WTC11 (cell line): ENCODE measurements around the gene CYB5A. TPM values are rescaled to one million over a fixed set of nuclear protein-coding genes. Genes with fewer than 3 reads are reported as not detected.

Experiments
- ATAC-seq: fragments of 200-7000 bp; cut with Tn5 transposase; 2 replicates; pipeline ENCODE4 v1.10.0; 2021; ENCODE audit warnings: mild to moderate bottlenecking, moderate library complexity
- CTCF ChIA-PET: fragments of 300-600 bp; sonication (Branson Sonifier 250); formaldehyde crosslinking; loops from one replicate; lab custom pipeline; 2021; ENCODE audit warnings: antibody characterized with exemption; lab: Charles Lee
- POLR2A ChIA-PET: fragments of 350-600 bp; sonication (Branson Sonifier 250); formaldehyde crosslinking; loops from one replicate; lab custom pipeline; 2021; ENCODE audit warnings: antibody characterized with exemption; lab: Charles Lee
- DNase-seq: peaks from one replicate; pipeline ENCODE4 v3.0.0; 2021; ENCODE audit warnings: low spot score
- H3K27ac Mint-ChIP-seq: 2 replicates; pipeline ENCODE4 v1.8.0; 2021; ENCODE audit warnings: mixed read lengths
- H3K27me3 Mint-ChIP-seq: 2 replicates; pipeline ENCODE4 v1.8.0; 2021; ENCODE audit warnings: low read depth, mild to moderate bottlenecking, moderate library complexity, mixed read lengths
- H3K36me3 Mint-ChIP-seq: 2 replicates; pipeline ENCODE4 v1.8.0; 2021; ENCODE audit warnings: mixed read lengths
- H3K4me1 Mint-ChIP-seq: 2 replicates; pipeline ENCODE4 v1.8.0; 2022; ENCODE audit warnings: mixed read lengths
- H3K4me3 Mint-ChIP-seq: 2 replicates; pipeline ENCODE4 v1.8.0; 2021; ENCODE audit warnings: mild to moderate bottlenecking, moderate library complexity, mixed read lengths
- H3K9me3 Mint-ChIP-seq: 2 replicates; pipeline ENCODE4 v1.8.0; 2021; ENCODE audit warnings: mixed read lengths
- CDX4 ChIP-seq: fragments of 250-450 bp; sonication (Bioruptor Pico); IDR thresholded peaks from 2 replicates; pipeline ENCODE4 v1.9.0; 2021; ENCODE audit warnings: moderate library complexity, mild to moderate bottlenecking, inconsistent platforms, borderline replicate concordance
- E2F1 ChIP-seq: sonication (generic); formaldehyde crosslinking; IDR thresholded peaks from 2 replicates; pipeline ENCODE4 v1.8.0; 2022; ENCODE audit warnings: mild to moderate bottlenecking, missing genetic modification reagents
- ELF4 ChIP-seq: sonication (generic); formaldehyde crosslinking; IDR thresholded peaks from 2 replicates; pipeline ENCODE4 v1.8.1; 2022; ENCODE audit warnings: low read depth, mild to moderate bottlenecking, moderate library complexity, missing genetic modification reagents
- FOXJ3 ChIP-seq: sonication (generic); formaldehyde crosslinking; IDR thresholded peaks from 2 replicates; pipeline ENCODE4 v1.9.0; 2021; ENCODE audit warnings: missing genetic modification reagents, mild to moderate bottlenecking, borderline replicate concordance
- FOXK1 ChIP-seq: sonication (generic); formaldehyde crosslinking; IDR thresholded peaks from 2 replicates; pipeline ENCODE4 v1.8.0; 2022; ENCODE audit warnings: mild to moderate bottlenecking, moderate library complexity, missing genetic modification reagents
- GABPB1 ChIP-seq: sonication (generic); formaldehyde crosslinking; IDR thresholded peaks from 2 replicates; pipeline ENCODE4 v1.8.1; 2023; ENCODE audit warnings: mild to moderate bottlenecking, missing genetic modification reagents
- GRHL2 ChIP-seq: fragments of 250-450 bp; sonication (Bioruptor Pico); IDR thresholded peaks from 2 replicates; pipeline ENCODE4 v1.8.0; 2022; ENCODE audit warnings: mild to moderate bottlenecking, moderate library complexity; ENCODE audit not compliant: insufficient replicate concordance, severe bottlenecking
- JAZF1 ChIP-seq: fragments of 250-450 bp; sonication (Bioruptor Pico); IDR thresholded peaks from 2 replicates; pipeline ENCODE4 v1.9.0; 2021; ENCODE audit warnings: moderate library complexity, mild to moderate bottlenecking, inconsistent platforms
- JUN ChIP-seq: sonication (generic); formaldehyde crosslinking; IDR thresholded peaks from 2 replicates; pipeline ENCODE4 v1.8.0; 2023; ENCODE audit warnings: mild to moderate bottlenecking, missing genetic modification reagents
- NR3C1 ChIP-seq: sonication (generic); formaldehyde crosslinking; conservative IDR thresholded peaks from 2 replicates; pipeline ENCODE4 v1.8.1; 2023; ENCODE audit warnings: low read depth, mild to moderate bottlenecking, missing genetic modification reagents
- OVOL2 ChIP-seq: fragments of 250-450 bp; sonication (Bioruptor Pico); IDR thresholded peaks from 2 replicates; pipeline ENCODE4 v1.9.0; 2021; ENCODE audit warnings: mild to moderate bottlenecking, borderline replicate concordance
- PRDM15 ChIP-seq: sonication (generic); formaldehyde crosslinking; IDR thresholded peaks from 2 replicates; pipeline ENCODE4 v1.8.0; 2022; ENCODE audit warnings: missing genetic modification reagents
- RORB ChIP-seq: fragments of 250-450 bp; sonication (Bioruptor Pico); IDR thresholded peaks from 2 replicates; pipeline ENCODE4 v1.9.0; 2021; ENCODE audit warnings: mild to moderate bottlenecking
- SP1 ChIP-seq: sonication (generic); formaldehyde crosslinking; conservative IDR thresholded peaks from 2 replicates; pipeline ENCODE4 v1.8.1; 2022; ENCODE audit warnings: missing genetic modification reagents
- TP53 ChIP-seq: sonication (generic); formaldehyde crosslinking; IDR thresholded peaks from 2 replicates; pipeline ENCODE4 v1.8.1; 2023; ENCODE audit warnings: mild to moderate bottlenecking, missing genetic modification reagents
- ZNF138 ChIP-seq: sonication (generic); formaldehyde crosslinking; conservative IDR thresholded peaks from 2 replicates; pipeline ENCODE4 v1.8.1; 2022; ENCODE audit warnings: mild to moderate bottlenecking, moderate library complexity, missing genetic modification reagents
- ZNF263 ChIP-seq: sonication (generic); formaldehyde crosslinking; IDR thresholded peaks from 2 replicates; pipeline ENCODE4 v1.8.1; 2022; ENCODE audit warnings: low read depth, mild to moderate bottlenecking, moderate library complexity, missing genetic modification reagents
- ZNF317 ChIP-seq: sonication (generic); formaldehyde crosslinking; IDR thresholded peaks from 2 replicates; pipeline ENCODE4 v1.8.1; 2023; ENCODE audit warnings: low read depth, mild to moderate bottlenecking, moderate library complexity, missing genetic modification reagents, borderline replicate concordance
- ZNF671 ChIP-seq: fragments of 250-450 bp; sonication (Bioruptor Pico); IDR thresholded peaks from 2 replicates; pipeline ENCODE4 v1.8.0; 2021; ENCODE audit warnings: mild to moderate bottlenecking
- total RNA-seq: library from RNA; stranded (reverse); gene quantifications from 3 replicates; pipeline ENCODE4 v1.2.3, GENCODE V29; 2021
- TF ChIP-seq, protein P1 (sequence below): sonication (generic); formaldehyde crosslinking; IDR thresholded peaks from 2 replicates; pipeline ENCODE4 v1.8.1; 2022; ENCODE audit warnings: mild to moderate bottlenecking, missing genetic modification reagents, moderate library complexity, borderline replicate concordance
- TF ChIP-seq, protein P2 (sequence below): sonication (generic); formaldehyde crosslinking; IDR thresholded peaks from 2 replicates; pipeline ENCODE4 v1.8.1; 2023; ENCODE audit warnings: mild to moderate bottlenecking, missing genetic modification reagents

The CYB5A gene
- total RNA-seq, 1 experiment from 2014 or later = 127 TPM

DNA sequence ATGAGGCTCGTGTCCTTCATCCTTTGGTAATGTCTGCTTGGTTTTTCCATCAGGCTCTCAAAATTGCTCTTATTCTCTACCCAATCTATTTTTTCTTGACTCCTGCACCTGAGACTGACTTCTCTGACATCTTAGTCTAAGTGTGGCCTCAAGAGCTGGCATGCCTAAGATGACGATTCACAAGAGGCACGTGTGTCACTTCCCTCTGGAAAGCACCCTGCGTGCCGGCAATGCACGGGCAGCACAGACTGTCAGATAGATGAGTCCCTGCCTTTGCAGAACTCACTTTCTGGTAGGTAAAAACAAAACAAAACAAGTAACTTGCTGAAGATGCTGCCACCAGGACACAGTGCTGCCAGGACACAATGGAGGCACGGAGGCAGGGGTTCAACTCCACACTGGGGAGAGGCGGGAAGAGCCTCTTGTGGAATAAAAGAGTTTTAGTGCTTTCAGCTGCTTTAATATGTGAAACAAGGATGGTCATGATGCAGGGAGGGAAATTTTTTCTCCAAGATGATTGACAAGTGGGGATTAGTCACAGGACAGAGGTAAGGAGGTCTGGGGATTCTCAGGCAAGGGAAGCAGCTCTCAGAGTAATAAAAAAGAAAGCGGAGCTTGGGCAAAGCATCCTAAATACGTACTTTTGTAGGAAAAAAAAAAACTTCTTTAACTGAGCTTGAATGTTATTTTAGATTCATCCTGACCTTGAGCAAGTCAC lies 27.3 kb downstream of the CYB5A start:
- POLR2A ChIA-PET = interaction anchor here (0.7 kb wide), 1 partner anchor 264 kb away, joined by 3 read pairs; no protein-coding TSS in a partner anchor
- Mint-ChIP-seq H3K4me1 (peaks cover 27% of the 10 kb centered on the region), H3K4me3 (no peak overlapping the region), H3K27ac (peak overlapping the region; percentile 67), H3K9me3 (no peaks in the 10 kb centered on the region), H3K27me3 (no peaks in the 10 kb centered on the region), H3K36me3 (peaks cover 63% of the 10 kb centered on the region)
- no peak for ATAC-seq
- TF ChIP-seq GABPB1 (CRISPR knock-in tag) (no peak), OVOL2 (CRISPR knock-in tag) (no peak), RORB (CRISPR knock-in tag) (no peak)
- DNase-seq = no peak
- CTCF ChIA-PET = interaction anchor here (0.9 kb wide), 1 partner anchor 78 kb away, joined by 3 read pairs; no protein-coding TSS in a partner anchor

- no peaks in the 10 kb centered on the region for H3K9me3 Mint-ChIP-seq
- ChIA-PET CTCF (interaction anchor here (1.3 kb wide), 1 partner anchor 64 kb away, joined by 3 read pairs; no protein-coding TSS in a partner anchor), POLR2A (no interaction called here)
- no peak for ATAC-seq
- no peak for TF ChIP-seq JAZF1
- TF ChIP-seq ZNF263 (CRISPR knock-in tag) = no peak
- TF ChIP-seq, protein P1, sequence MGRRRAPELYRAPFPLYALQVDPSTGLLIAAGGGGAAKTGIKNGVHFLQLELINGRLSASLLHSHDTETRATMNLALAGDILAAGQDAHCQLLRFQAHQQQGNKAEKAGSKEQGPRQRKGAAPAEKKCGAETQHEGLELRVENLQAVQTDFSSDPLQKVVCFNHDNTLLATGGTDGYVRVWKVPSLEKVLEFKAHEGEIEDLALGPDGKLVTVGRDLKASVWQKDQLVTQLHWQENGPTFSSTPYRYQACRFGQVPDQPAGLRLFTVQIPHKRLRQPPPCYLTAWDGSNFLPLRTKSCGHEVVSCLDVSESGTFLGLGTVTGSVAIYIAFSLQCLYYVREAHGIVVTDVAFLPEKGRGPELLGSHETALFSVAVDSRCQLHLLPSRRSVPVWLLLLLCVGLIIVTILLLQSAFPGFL (CRISPR knock-in tag) = no peak
- TF ChIP-seq TP53 (CRISPR knock-in tag) = no peak
- TF ChIP-seq CDX4 (CRISPR knock-in tag) = no peak
- TF ChIP-seq JUN (CRISPR knock-in tag) = no peak
- no peak for TF ChIP-seq GRHL2
- TF ChIP-seq ZNF317 (CRISPR knock-in tag) = no peak
- TF ChIP-seq, protein P2, sequence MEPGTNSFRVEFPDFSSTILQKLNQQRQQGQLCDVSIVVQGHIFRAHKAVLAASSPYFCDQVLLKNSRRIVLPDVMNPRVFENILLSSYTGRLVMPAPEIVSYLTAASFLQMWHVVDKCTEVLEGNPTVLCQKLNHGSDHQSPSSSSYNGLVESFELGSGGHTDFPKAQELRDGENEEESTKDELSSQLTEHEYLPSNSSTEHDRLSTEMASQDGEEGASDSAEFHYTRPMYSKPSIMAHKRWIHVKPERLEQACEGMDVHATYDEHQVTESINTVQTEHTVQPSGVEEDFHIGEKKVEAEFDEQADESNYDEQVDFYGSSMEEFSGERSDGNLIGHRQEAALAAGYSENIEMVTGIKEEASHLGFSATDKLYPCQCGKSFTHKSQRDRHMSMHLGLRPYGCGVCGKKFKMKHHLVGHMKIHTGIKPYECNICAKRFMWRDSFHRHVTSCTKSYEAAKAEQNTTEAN (CRISPR knock-in tag) = no peak
- TF ChIP-seq ELF4 = no peak
- no peak for TF ChIP-seq ZNF138 (CRISPR knock-in tag)
- TF ChIP-seq SP1 (CRISPR knock-in tag) = no peak
- no peak for TF ChIP-seq FOXJ3 (CRISPR knock-in tag)
- TF ChIP-seq NR3C1 (CRISPR knock-in tag) = no peak
- peak overlapping the region; percentile 48; the same call in 1 of the 2 replicates for H3K27ac Mint-ChIP-seq
- H3K27me3 Mint-ChIP-seq = no peaks in the 10 kb centered on the region
- peaks cover 68% of the 10 kb centered on the region for H3K36me3 Mint-ChIP-seq
- H3K4me3 Mint-ChIP-seq = no peak overlapping the region
- peaks cover 18% of the 10 kb centered on the region for H3K4me1 Mint-ChIP-seq
- DNase-seq = no peak
Measured at GRCh38 chr18:74261053-74261713, 30.6 kb downstream of the CYB5A start.

DNA sequence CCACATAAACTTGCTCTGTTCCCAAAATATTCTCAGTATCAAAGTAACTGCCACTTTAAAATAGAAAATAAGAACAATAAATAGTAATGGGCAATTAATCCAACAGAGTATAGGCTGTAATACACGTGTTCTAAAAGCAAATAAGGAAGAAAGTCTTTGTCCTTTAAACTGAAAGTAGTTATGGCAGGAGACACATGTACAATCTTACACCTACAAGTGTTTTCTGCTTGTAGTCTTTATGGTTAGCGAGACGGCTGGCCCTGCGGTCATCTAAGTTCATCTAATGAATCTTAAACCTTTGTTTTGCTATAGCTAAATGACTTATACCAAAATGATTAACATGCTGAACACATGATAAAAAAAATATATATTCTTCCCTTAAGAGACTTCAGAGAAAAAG lies 32.4 kb downstream of the CYB5A start:
- ChIA-PET POLR2A (no interaction called here), CTCF (no interaction called here)
- no peak overlapping the region for H3K4me3 Mint-ChIP-seq
- no peaks in the 10 kb centered on the region for H3K27me3 Mint-ChIP-seq
- H3K9me3 Mint-ChIP-seq = no peaks in the 10 kb centered on the region
- H3K36me3 Mint-ChIP-seq = peaks cover 61% of the 10 kb centered on the region
- DNase-seq = no peak
- H3K4me1 Mint-ChIP-seq = peaks cover 31% of the 10 kb centered on the region
- H3K27ac Mint-ChIP-seq = no peak overlapping the region
- ATAC-seq = no peak
- no peak for TF ChIP-seq PRDM15
- no peak for TF ChIP-seq ZNF671
- no peak for TF ChIP-seq FOXK1 (CRISPR knock-in tag)
- TF ChIP-seq, protein P2 (CRISPR knock-in tag) = no peak
- no peak for TF ChIP-seq E2F1 (CRISPR knock-in tag)
- no peak for TF ChIP-seq CDX4 (CRISPR knock-in tag)
